CD1c-positive myeloid dendritic cell (primary cell): Measurements from ENCODE around the gene RAI14.
"Not testable (repeated sequence)": the region's sequence is repeated elsewhere in the genome, so short reads cannot be mapped to it uniquely, and the experiment has no call there.

Experiments
- DNase-seq: peaks from one replicate; pipeline ENCODE4 v3.0.0-alpha.2; 2016; ENCODE audit errors: extremely low spot score

The RAI14 gene

GRCh38 chr5:34699155-34700077 is 43.3 kb downstream of the RAI14 start:
- DNase-seq: no peak

- no peak for DNase-seq
Measured at GRCh38 chr5:34700078-34700452, 43.9 kb downstream of the RAI14 start.

DNA sequence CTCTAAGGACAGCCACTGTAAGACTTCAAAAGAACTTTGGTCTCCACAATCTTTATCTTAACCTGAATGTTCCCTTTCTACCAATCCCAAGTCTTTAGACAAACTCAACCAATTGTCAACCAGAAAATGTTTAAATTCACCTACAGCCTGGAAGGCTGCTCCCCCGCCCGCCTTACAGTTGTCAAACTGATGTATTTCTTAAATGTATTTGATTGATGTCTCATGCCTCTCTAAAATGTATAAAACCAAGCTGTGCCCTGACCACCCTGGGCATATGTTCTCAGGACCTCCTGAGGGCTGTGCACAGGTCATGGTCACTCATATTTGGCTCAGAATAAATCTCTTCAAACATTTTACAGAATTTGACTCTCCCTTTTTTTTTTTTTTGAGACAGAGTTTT is 45.3 kb downstream of the RAI14 start:
- DNase-seq: not testable (repeated sequence)

GRCh38 chr5:34703767-34704713 is 47.9 kb downstream of the RAI14 start:
- no peak for DNase-seq

DNA sequence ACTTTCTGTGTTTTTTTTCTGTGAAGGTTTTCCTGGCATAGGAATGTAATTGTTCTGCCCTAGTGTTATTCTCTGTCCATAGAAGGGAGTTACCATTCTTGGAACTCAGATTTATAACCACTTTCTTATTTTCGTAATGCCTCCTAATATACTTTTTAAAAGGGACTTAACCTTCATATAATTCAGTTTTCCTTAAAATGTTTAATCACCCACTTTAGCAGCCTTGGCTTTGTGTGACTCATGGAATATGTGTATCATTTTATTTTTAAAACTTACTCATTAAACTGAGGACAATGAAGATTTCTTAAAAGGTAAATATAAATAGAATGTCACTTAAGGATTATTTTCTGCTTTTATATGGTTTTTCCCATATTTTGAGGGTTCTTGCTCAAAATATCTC is 50.0 kb downstream of the RAI14 start:
- no peak for DNase-seq

DNA sequence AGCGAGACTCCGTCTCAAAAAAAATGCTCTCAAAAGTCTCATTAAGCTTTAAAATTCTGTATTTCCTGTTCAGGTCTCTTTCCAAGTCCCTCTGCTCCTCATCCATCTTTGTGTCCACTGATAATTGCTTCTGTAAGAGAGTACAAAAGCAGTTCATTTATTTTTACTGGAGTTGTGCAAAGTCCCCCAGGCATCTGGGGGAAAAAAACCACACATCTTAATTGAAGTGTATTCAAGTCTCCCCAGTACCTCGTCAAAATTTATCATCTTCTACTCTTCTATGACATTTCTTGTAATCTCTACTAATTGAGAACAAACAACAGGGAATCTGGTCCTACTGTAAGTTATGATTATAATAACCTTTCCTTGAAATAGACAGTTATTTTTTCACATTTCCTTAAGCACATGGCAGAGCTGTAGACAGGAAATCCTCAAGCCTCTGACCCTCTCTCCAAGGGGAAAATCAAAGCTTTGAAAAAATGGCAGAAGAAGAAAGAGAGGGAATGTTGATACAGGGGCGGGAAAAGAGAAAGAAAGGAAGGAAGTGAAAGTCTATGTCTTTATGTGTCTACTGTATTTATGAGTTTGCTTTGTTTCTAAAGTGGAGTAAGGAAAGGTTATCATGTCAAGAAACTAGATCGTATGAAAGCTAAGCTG is 51.5 kb downstream of the RAI14 start:
- DNase-seq: no peak

GRCh38 chr5:34708777-34709176 is 52.6 kb downstream of the RAI14 start:
- no peak for DNase-seq

GRCh38 chr5:34709861-34710673 is 53.9 kb downstream of the RAI14 start:
- no peak for DNase-seq

- DNase-seq: no peak
Measured at GRCh38 chr5:34712565-34712964, 56.4 kb downstream of the RAI14 start.

GRCh38 chr5:34715711-34716110 is 59.6 kb downstream of the RAI14 start:
- no peak for DNase-seq

DNA sequence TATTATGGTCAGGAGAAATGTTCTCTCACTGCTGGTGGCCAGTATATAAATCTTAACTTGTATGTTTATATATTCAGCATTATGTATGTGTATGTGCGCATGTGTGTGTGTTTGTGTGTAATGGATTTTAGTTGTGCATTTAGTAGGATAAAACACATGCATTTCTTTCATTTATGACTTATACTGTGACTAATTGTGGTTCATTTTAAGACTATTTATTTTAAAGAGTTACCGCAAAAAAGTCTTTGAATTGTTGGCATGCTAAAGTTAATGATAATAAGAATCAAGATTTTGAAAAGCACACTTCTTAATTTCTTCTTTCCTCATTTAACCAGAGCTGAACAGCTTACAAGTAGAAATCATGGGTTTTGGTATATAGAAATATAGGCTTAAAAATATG is 60.9 kb downstream of the RAI14 start:
- no peak for DNase-seq

GRCh38 chr5:34717426-34718327 is 61.5 kb downstream of the RAI14 start:
- no peak for DNase-seq

- no peak for DNase-seq
Measured at GRCh38 chr5:34718516-34718915, 62.4 kb downstream of the RAI14 start.

GRCh38 chr5:34719029-34719428 is 62.9 kb downstream of the RAI14 start:
- no peak for DNase-seq

- DNase-seq: no peak
Measured at GRCh38 chr5:34721327-34721726, 65.2 kb downstream of the RAI14 start.

- DNase-seq: no peak
Measured at GRCh38 chr5:34722183-34722582, 66.1 kb downstream of the RAI14 start.

GRCh38 chr5:34724741-34725140 is 68.6 kb downstream of the RAI14 start:
- no peak for DNase-seq

GRCh38 chr5:34727166-34727749 is 71.1 kb downstream of the RAI14 start:
- DNase-seq: not testable (repeated sequence)

- DNase-seq: no peak
Measured at GRCh38 chr5:34728236-34728635, 72.1 kb downstream of the RAI14 start.
